Heart right ventricle (tissue), 16 donors: Measurements from ENCODE around the gene TIE1. TPM values are rescaled to one million over a fixed set of nuclear protein-coding genes. Genes with fewer than 3 reads are reported as not detected.

Experiments
- ATAC-seq, 8 donors: fragments of 200-7000 bp; cut with Tn5 transposase; one replicate each; pipeline ENCODE4 v1.9.1; 2020; ENCODE audit warnings: mild to moderate bottlenecking in 8 of 8, moderate library complexity in 8 of 8, moderate number of reproducible peaks in 1 of 8
- DNase-seq, 2 donors: peaks; one replicate each; pipeline ENCODE4 v3.0.0-alpha.2; 2020
- H3K27ac ChIP-seq, 10 donors: fragments of 200-600 bp; sonication (generic) in 2 of 10; one replicate each; pipeline versions ENCODE4 v1.5.0 to v1.8.0; 2020 to 2022; ENCODE audit warnings: mild to moderate bottlenecking in 3 of 10
- H3K27me3 ChIP-seq, 7 donors: fragments of 200-600 bp; one replicate each; pipeline ENCODE4 v1.8.0; 2021 to 2022; ENCODE audit warnings: mild to moderate bottlenecking in 2 of 7
- H3K36me3 ChIP-seq, 9 donors: fragments of 200-600 bp; sonication (generic) in 1 of 9; one replicate each; pipeline versions ENCODE4 v1.5.0 to v1.8.0; 2020 to 2022; ENCODE audit warnings: mild to moderate bottlenecking in 2 of 9
- H3K4me1 ChIP-seq, 9 donors: fragments of 200-600 bp; sonication (generic) in 1 of 9; one replicate each; pipeline versions ENCODE4 v1.5.0 to v1.8.0; 2020 to 2022; ENCODE audit warnings: mild to moderate bottlenecking in 4 of 9
- H3K4me3 ChIP-seq, 10 donors: fragments of 200-600 bp; sonication (generic) in 2 of 10; one replicate each; pipeline versions ENCODE4 v1.5.0 to v1.8.0; 2020 to 2022; ENCODE audit warnings: mild to moderate bottlenecking in 7 of 10, moderate library complexity in 2 of 10
- H3K9me3 ChIP-seq, 11 donors: fragments of 200-600 bp in 10 of 11; sonication (generic) in 2 of 11; one replicate each; pipeline versions ENCODE4 v1.5.0 to v1.8.0; 2013 to 2022; ENCODE audit warnings: mild to moderate bottlenecking in 2 of 11, control low read depth in 1 of 11, moderate library complexity in 1 of 11
- CTCF ChIP-seq, 9 donors: fragments of 200-600 bp; sonication (generic) in 2 of 9; IDR thresholded peaks; one replicate each; pipeline versions ENCODE4 v1.5.0 to v1.8.0; 2021 to 2022; ENCODE audit warnings: antibody characterized with exemption in 9 of 9, mild to moderate bottlenecking in 5 of 9, moderate library complexity in 1 of 9
- WGBS, 2 donors: extraction: QIAGEN DNeasy Blood & Tissue Kit; methylation state at CpG; one replicate each; pipeline ENCODE4 v1.1.7; 2013; ENCODE audit warnings: inconsistent platforms in 1 of 2; 5-methylcytosine and 5-hydroxymethylcytosine counted together
- intact Hi-C, 10 donors: fragments of 100-400 bp; cut with DNase I; formaldehyde crosslinking; loops; one replicate each; pipeline versions ENCODE4 v1.11.1 to v1.14.2; 2022
- polyA plus RNA-seq, 2 donors: library from polyadenylated mRNA; stranded (reverse); fragments of 200-250 nt; gene quantifications; one replicate each; pipeline ENCODE4 v1.2.3, GENCODE V29; 2013
- total RNA-seq, 10 donors: library from RNA; stranded (reverse); fragmentation: NEBNext Ultra II Directional in 3 of 10; extraction: Animal tissue kit (Norgen Biotek cat#: 25700) in 3 of 10; gene quantifications; one replicate each; pipeline versions ENCODE4 v1.2.1 to v1.2.4, GENCODE V29; 2021 to 2023
- donor health status: Arrhythmogenic right ventricular cardiomyopathy.
- donor health status: ischemic (EF 13 %, LVEDD 7.1; RV severe dilation, severe dysfunction).
- donor health status: healthy with polysubstance abuse.
- donor health status: DM: no; HTN: yes; CAD: no.
- donor health status: DM: no; HTN: no; CAD: no.
- donor health status: ischemic (EF 25% LVEDD 6.9; RV normal size, moderate dysfunction).
- donor health status: ischemic (EF 25% LVEDD 5.7; RV mildly dilated, moderate dysfunction).
- donor health status: healthy.
- donor health status: DM: yes; HTN: yes; CAD: no.
- donor health status: Ischemic cardiomyopathy.
- donor health status: ischemic (EF 35%, LVEDD 5.7; RV mildly dilated, moderate dysfunction).
- donor health status: nonischemic (EF 11% LVEDD 7.7; RV severe dilation, severe dysfunction).
- donor health status: DM: yes; HTN: yes; CAD: no.
- donor health status: PGD.
- donor health status: ischemic (EF 29% LVEDD 5.4; RV normal size, mild dysfunction).
- donor health status: nonischemic (EF 23%, LVEDD 6.1; RV moderate dilation, normal function).

Gene TIE1
- total and polyA plus RNA-seq, 12 donors: 19.9 to 55.8 (median 32.0) TPM

- 82 to 86% methylated on average over 8 of the region's 8 CpGs for WGBS, 2 donors
- Histone ChIP-seq H3K9me3 (no peaks in the 10 kb centered on the region), H3K27ac (no peak overlapping the region), H3K4me1 (peaks cover 0 to 21% (median 10%) of the 10 kb centered on the region in 9 donors), H3K27me3 (no peaks in the 10 kb centered on the region), H3K36me3 (no peaks in the 10 kb centered on the region), H3K4me3 (no peak overlapping the region)
- intact Hi-C loops: no loop called here
- no peak for TF ChIP-seq CTCF (IDR thresholded peaks at IDR 0.05)
- DNase-seq (no peak), ATAC-seq (no peak)
Measured at GRCh38 chr1:43253876-43254275, 46.9 kb upstream of the TIE1 start.

GRCh38 chr1:43255438-43256210 lies 45.2 kb upstream of the TIE1 start:
- H3K4me1 ChIP-seq: peaks cover 0 to 21% (median 10%) of the 10 kb centered on the region in 9 donors
- 71 to 76% methylated on average over 10 of the region's 10 CpGs for WGBS, 2 donors
- no peak for TF ChIP-seq CTCF (IDR thresholded peaks at IDR 0.05)
- H3K36me3 ChIP-seq: no peaks in the 10 kb centered on the region
- H3K9me3 ChIP-seq: no peaks in the 10 kb centered on the region
- H3K27ac ChIP-seq: no peak overlapping the region
- ATAC-seq (peak; percentile 66 to 93 (median 86)), DNase-seq (peak in 1 of 2 donors; percentile 64)
- H3K27me3 ChIP-seq: no peaks in the 10 kb centered on the region
- intact Hi-C loops: no loop called here
- no peak overlapping the region for H3K4me3 ChIP-seq

- no peak for DNase-seq
- 71 to 77% methylated on average over 8 of the region's 8 CpGs for WGBS, 2 donors
- Histone ChIP-seq H3K36me3 (no peaks in the 10 kb centered on the region), H3K27ac (no peak overlapping the region), H3K27me3 (no peaks in the 10 kb centered on the region), H3K9me3 (no peaks in the 10 kb centered on the region), H3K4me3 (no peak overlapping the region), H3K4me1 (peaks cover 0 to 21% (median 10%) of the 10 kb centered on the region in 9 donors)
- ATAC-seq: peak in 5 of 8 donors; percentile 27 to 83 (median 76)
- TF ChIP-seq CTCF (IDR thresholded peaks at IDR 0.05): no peak
- intact Hi-C loops: no loop called here
Measured at GRCh38 chr1:43256675-43257570, 43.9 kb upstream of the TIE1 start.

- intact Hi-C loops: no loop called here
- Histone ChIP-seq H3K4me1 (peaks cover 0 to 21% (median 10%) of the 10 kb centered on the region in 9 donors), H3K27me3 (no peaks in the 10 kb centered on the region), H3K4me3 (no peak overlapping the region), H3K27ac (no peak overlapping the region), H3K36me3 (no peaks in the 10 kb centered on the region), H3K9me3 (peaks cover 0 to 8% (median 0%) of the 10 kb centered on the region in 11 donors)
- WGBS, 2 donors: 72 to 95% methylated on average over 3 of the region's 3 CpGs
- no peak for TF ChIP-seq CTCF (IDR thresholded peaks at IDR 0.05)
- ATAC-seq (no peak), DNase-seq (no peak)
Measured at GRCh38 chr1:43258370-43258769, 42.4 kb upstream of the TIE1 start.
